NCI-H82 treated with DMSO at 0.1 percent for 48 hours (cell line): ENCODE results near the gene MYCBP2.

Source experiments
- DNase-seq: peaks from one replicate; lab custom pipeline; 2025; ENCODE audit not compliant: unreplicated experiment; lab: John Stamatoyannopoulos, UW

Gene MYCBP2

GRCh38 chr13:77114271-77114670 is 212.6 kb downstream of the MYCBP2 start:
- no peak for DNase-seq

- no peak for DNase-seq
These were observed 213.4 kb downstream of the MYCBP2 start for GRCh38 chr13:77113496-77113895.

DNA sequence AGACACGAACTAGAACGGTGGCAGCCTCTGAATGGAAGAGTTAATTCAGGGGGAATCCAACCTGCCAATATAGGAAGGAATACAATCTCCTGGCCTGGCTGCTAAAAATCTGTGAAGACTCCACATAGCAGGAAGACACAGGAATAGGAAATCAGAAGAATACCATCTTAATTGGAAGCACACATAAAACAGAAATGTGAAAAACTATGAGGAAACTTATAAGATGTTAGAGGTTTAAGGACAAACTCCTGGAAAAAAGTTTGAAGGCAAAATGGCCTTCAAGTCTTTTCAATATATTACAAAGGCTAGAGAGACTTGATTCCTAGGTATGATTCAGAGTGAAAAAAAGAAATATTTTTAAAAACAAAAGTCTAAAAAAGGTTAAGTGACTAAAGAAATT is 221.8 kb downstream of the MYCBP2 start:
- no peak for DNase-seq

DNA sequence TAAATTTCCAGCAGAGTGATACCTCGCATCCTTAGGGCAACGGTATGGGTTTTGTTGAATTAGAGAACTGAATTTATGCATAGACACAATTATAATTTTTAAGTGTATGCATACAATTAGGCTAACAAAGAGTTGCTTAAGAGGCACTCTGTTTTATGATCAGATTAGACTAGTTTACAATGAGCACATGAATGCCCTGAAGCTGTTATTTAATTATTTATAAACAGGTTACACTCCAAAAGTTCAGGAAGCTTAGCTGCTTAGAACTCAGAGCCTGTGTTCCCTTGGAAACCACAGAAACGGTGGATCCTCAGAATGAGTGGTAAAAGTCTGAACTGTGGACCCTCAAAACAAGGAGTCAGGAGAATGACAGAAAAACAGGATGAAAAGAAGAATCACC is 227.5 kb downstream of the MYCBP2 start:
- DNase-seq = no peak

GRCh38 chr13:77095288-77095687 is 231.6 kb downstream of the MYCBP2 start:
- DNase-seq = no peak

DNA sequence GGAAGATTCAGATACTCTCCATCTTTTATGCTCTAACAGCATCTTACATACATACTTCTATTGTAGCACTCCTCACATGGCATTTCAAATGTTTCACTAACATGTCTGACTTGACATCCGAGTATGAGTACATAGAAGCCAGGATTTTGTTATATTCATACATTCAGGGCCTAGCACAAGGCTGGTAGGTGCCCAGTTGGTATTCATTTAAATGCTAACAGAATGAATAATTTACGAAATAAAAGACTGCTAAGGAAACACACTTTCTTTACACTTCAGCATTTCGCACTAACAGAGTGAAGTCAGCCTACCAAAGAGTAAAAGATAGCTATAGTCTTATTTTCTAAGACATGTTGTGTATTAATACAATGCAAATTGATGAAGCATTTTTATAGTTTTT is 232.1 kb downstream of the MYCBP2 start:
- no peak for DNase-seq

DNA sequence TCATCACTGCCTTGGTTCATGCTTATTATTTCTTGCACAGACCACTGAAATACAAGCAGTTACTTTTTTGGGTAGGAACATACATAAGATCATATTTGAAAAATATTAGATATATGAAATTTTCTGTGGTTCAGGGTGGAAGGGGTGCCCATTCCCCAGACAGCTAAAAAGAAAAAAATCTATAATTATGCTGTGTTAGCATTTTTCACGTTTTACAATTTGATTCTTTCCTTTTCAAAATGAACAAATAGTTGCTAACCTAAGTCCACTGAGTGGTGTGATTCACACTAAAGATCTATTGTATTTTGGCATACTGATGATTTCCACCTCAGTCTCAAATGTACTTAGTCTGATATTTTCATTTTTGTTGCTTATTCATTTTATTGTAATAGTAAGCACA is 233.2 kb downstream of the MYCBP2 start:
- no peak for DNase-seq

- DNase-seq = no peak
These were observed 242.1 kb downstream of the MYCBP2 start for GRCh38 chr13:77084755-77085154.

DNA sequence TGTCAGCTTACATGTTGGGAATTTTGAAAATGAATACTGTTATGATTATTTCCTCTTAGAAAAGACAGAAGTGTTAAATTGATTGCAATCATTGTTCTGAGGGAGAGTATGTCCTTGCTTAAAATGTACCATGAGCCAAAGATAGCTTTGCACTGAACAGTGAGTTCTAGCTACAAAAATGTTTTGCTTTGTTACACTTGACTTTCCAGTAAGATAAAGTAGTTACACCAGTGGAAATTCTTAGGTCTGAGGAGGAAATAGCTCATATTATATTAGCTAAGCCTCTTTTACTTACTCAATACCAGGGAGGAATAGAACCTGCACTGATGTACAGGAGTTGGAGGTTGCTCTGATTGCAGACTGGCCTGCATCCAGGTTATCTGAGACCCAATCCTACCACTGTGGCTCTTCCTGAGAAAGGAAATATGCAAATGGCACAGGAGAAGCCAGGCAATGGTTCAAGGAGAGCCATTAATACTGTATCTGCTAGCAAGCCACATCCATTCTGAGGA is 246.9 kb downstream of the MYCBP2 start:
- no peak for DNase-seq

GRCh38 chr13:77067519-77067918 is 259.4 kb downstream of the MYCBP2 start:
- no peak for DNase-seq

DNA sequence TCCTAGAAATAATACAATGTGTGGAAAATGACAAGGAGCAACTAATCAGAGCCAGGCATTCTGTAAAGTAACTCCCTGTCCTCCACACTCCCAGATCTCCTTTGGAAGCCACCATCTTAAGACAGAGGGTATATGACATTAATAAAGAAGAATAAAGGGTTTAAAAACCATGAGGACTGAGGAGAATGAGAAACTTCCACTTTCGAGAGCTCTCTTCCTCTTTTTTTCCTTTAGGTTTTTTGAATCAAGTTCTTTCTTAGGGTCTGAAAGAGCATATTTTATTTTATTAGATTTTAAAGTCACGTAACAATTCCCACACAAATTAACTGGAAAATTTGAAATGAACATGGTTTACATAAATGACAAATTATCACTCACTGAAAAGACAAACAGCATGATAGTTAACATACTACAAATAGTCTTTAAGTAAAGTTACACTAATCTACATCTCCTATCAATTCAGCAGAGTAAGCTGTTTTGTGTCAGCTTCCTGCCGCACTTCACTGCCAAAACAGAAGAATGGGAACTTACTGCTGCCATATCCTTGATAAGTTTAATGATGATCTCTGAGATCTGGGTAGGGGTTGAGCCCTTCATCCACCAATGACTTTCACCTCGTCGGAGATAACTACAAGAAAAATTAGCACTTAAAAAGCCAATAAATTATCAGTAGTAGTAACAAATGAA is 261.3 kb downstream of the MYCBP2 start:
- DNase-seq = no peak

DNA sequence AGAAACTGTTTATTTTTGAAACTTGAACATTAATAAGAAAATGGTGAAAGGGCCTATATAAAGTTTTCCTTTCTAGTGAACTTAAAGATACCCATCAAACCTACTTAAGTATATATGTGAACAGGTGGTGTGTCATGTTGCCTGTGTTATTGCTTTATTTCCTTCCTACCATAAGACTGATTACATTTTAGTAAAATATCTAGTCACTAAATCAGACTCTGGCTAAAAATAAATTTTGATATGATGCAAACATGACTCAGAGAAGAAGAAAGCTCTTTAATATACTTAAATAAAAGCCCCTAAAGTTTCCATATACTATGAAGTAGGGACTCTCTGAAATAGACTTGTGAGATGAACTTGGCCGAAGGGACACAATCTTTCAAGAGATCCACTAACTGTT is 264.8 kb downstream of the MYCBP2 start:
- no peak for DNase-seq

- no peak for DNase-seq
These were observed 265.5 kb downstream of the MYCBP2 start for GRCh38 chr13:77061362-77061761.

DNA sequence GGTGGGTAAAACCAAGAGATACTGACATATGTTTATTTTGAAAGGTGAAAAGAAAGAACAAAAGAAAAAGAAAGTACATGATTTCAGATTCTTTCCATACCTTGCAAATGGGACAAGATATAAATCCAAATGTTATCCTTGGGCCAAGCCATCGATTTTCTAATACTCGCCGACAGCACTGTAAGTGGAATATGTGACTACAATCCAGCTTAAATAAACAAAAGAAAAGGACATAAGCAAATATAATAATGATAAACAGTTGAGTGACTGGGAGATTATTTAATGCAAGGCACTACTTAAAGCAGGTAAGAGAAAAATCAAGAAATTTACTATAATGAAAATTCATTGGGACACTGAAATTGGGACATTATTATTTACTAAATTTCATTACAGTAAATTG is 270.0 kb downstream of the MYCBP2 start:
- DNase-seq = no peak

GRCh38 chr13:77056382-77056781 is 270.5 kb downstream of the MYCBP2 start:
- no peak for DNase-seq

- DNase-seq = no peak
These were observed 271.7 kb downstream of the MYCBP2 start for GRCh38 chr13:77055158-77055557.

DNA sequence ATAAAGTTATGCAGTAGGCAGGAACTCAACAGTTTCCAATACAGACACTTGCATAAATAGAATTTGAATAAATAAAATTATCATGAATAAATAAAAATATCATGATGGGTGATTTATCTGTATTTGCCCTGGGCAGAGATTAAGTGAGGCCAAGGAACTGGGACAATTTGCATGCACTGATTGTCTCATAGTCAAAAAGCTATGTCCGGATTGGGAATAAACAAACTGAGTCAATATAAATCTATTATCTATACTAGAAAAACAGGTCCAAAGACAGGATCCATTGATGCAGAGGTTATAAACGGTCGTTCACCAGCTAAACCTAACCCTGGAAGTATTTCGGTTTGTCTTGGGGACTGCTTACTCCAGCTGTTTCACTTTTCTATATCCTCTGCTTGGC is 273.7 kb downstream of the MYCBP2 start:
- no peak for DNase-seq

GRCh38 chr13:77048681-77049080 is 278.2 kb downstream of the MYCBP2 start:
- no peak for DNase-seq

DNA sequence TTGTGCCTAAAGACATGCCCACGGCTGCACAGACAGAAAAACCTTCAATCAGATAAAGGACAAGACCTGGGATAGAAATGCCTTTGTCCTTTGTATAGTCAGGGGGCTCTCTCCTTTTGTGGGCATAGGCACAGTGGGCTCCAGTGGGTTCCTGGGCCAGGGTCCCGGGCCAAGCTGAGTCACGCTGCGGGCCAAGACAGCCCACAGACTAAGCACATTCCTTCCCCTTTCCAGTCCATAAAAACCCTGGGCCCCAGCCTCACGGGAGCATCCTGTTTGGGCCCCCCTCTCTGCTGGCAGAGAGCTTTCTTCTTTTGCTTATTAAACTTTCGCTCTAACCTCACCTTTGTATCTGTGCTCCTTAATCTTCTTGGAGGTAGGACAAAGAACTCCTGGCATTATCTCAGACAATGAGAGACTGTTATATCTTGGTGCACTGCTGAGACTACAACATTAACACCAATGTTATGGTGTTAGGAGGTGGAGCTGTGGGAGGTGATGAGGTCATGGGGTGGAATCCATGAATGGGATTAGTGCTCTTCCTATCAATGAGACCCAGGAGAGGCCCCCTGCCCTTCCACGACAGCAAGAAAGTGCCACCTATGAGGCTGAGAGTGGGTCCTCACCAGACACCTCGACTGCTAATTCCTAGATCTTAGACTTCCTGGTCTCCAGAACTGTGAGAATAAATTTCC is 279.1 kb downstream of the MYCBP2 start:
- no peak for DNase-seq

- no peak for DNase-seq
These were observed 284.2 kb downstream of the MYCBP2 start for GRCh38 chr13:77042566-77043177.

- DNase-seq = peak; percentile 95
These were observed 286.1 kb downstream of the MYCBP2 start for GRCh38 chr13:77040835-77041234.

- DNase-seq = peak; percentile 95
These were observed 286.8 kb downstream of the MYCBP2 start for GRCh38 chr13:77040076-77040475.
